NOMO-1 treated with dmso at 0.1 percent for 144 hours (cell line): ENCODE results near the gene ZNF284.
A peak's percentile ranks its signal among the peaks of the same experiment; 100 is the strongest.
"Not testable (repeated sequence)": the region's sequence is repeated elsewhere in the genome, so short reads cannot be mapped to it uniquely, and the experiment has no call there.

Experiments used
- DNase-seq: peaks from one replicate; lab custom pipeline; 2025; ENCODE audit not compliant: unreplicated experiment; lab: John Stamatoyannopoulos, UW

ZNF284 gene

GRCh38 chr19:44109458-44109857 is 37.5 kb downstream of the ZNF284 start:
- DNase-seq: no peak

GRCh38 chr19:44111910-44112463 is 40.0 kb downstream of the ZNF284 start:
- no peak for DNase-seq

- no peak for DNase-seq
These were observed 40.8 kb downstream of the ZNF284 start for GRCh38 chr19:44112802-44113137.

GRCh38 chr19:44113138-44113783 is 41.3 kb downstream of the ZNF284 start, which contains the start of gene ZNF225:
Gene ZNF225 (plus strand): TSS chr19:44113399. CDS start chr19:44115828, 2,429 bp downstream.
- peak; percentile 95 for DNase-seq

GRCh38 chr19:44113784-44114390 is 41.9 kb downstream of the ZNF284 start:
- no peak for DNase-seq

- not testable (repeated sequence) for DNase-seq
These were observed 49.2 kb downstream of the ZNF284 start for GRCh38 chr19:44121162-44121561.

- no peak for DNase-seq
These were observed 60.0 kb downstream of the ZNF284 start for GRCh38 chr19:44131955-44132354.
